ENCODE data around the gene ZFP3. TPM values are rescaled to one million over a fixed set of nuclear protein-coding genes. Genes with fewer than 3 reads are reported as not detected.

The ZFP3 gene
- total and polyA plus RNA-seq, 8 donors: 1.9 to 5.2 (median 3.2) TPM

DNA sequence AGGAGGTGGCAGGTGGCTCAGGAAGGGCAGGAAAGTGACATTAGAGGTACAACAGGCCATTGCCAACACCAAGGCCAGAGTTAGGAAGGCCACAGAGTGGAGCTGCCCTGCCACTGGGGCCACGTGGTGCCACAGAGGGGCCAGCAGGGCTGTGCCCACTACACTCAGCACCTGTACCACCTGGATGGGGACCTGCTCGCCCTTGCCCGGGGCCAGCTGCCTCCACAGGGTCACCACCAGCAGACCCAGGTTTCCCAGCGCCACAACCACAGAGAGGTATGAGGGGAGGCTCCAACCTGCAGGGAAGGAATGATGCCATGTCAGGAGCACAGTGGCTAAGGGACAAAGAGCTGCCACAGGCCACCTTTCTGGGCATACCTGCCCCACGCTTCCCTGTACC, 44.2 kb upstream of the ZFP3 start:
- Histone ChIP-seq H3K4me3 (no peak overlapping the region), H3K27ac (no peak overlapping the region), H3K4me1 (no peaks in the 10 kb centered on the region), H3K9me3 (no peaks in the 10 kb centered on the region), H3K27me3 (no peaks in the 10 kb centered on the region), H3K36me3 (no peaks in the 10 kb centered on the region)
- no peak for ATAC-seq
- FAIRE-seq: no peak
- intact Hi-C loops (cut with DNase I): no loop called here
- WGBS, 2 donors: 88 to 90% methylated on average over 5 of the region's 5 CpGs
- TF ChIP-seq, protein P1, sequence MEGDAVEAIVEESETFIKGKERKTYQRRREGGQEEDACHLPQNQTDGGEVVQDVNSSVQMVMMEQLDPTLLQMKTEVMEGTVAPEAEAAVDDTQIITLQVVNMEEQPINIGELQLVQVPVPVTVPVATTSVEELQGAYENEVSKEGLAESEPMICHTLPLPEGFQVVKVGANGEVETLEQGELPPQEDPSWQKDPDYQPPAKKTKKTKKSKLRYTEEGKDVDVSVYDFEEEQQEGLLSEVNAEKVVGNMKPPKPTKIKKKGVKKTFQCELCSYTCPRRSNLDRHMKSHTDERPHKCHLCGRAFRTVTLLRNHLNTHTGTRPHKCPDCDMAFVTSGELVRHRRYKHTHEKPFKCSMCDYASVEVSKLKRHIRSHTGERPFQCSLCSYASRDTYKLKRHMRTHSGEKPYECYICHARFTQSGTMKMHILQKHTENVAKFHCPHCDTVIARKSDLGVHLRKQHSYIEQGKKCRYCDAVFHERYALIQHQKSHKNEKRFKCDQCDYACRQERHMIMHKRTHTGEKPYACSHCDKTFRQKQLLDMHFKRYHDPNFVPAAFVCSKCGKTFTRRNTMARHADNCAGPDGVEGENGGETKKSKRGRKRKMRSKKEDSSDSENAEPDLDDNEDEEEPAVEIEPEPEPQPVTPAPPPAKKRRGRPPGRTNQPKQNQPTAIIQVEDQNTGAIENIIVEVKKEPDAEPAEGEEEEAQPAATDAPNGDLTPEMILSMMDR (IDR thresholded peaks at IDR 0.05): no peak
- DNase-seq: no peak

DNA sequence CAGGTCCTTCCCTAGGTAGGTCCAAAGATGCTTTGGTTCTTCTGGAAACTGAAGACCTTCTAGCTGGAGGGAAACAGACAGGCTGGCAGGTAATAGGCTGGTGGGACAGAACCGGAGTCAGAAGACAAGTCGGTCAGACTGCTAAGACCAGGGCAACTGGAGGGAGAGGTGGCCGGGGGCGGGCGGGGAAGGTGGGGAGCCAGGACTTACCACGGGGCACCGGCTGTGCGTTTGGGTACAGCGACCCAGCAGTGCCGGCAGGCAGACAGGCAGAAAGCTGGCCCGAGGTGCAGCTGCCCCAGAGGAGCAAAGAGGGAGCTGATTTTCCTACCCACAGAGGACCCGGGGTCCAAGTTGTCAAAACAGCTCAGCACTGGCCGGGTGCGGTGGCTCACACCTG, 43.6 kb upstream of the ZFP3 start:
- intact Hi-C loops (cut with DNase I): no loop called here
- no peaks in the 10 kb centered on the region for H3K36me3 ChIP-seq
- no peak for FAIRE-seq
- TF ChIP-seq, protein P1 (IDR thresholded peaks at IDR 0.05): no peak
- 74 to 87% methylated on average over 14 of the region's 14 CpGs for WGBS, 2 donors
- DNase-seq: peak in 1 of 6 donors; percentile 54
- H3K4me1 ChIP-seq: no peaks in the 10 kb centered on the region
- ATAC-seq: no peak
- H3K27ac ChIP-seq: no peak overlapping the region
- no peaks in the 10 kb centered on the region for H3K9me3 ChIP-seq
- H3K27me3 ChIP-seq: no peaks in the 10 kb centered on the region
- H3K4me3 ChIP-seq: no peak overlapping the region

DNA sequence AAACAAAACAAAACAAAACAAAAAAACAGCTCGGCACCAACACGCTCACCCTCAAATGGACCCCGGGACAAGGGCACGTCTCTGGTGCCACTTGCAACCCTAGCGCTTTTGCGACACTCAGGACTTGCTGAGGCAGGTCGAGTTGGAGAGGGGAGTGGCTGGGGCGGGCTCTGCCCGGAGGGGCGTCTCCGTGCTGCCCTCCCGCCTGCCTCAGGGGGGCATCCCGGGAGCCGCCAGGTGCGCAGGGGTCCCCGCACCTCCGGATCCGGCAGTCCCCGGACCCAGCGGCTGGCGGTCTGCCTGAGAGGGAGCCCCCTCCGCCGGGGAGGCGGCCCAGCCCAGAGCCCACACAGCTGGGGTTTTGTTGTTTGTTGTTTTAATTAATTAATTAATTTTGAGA, 43.0 kb upstream of the ZFP3 start, which contains the start of gene SLC52A1:
Gene SLC52A1 (minus strand): TSS at position 112 of the 400 bp plus-strand sequence. CDS start 820 bp downstream, outside the sequence.
- Histone ChIP-seq H3K9me3 (no peaks in the 10 kb centered on the region), H3K4me1 (no peaks in the 10 kb centered on the region), H3K4me3 (peak within 1 kb of the TSS in 1 of 4 donors; percentile 23), H3K27ac (no peak within 1 kb of the TSS), H3K27me3 (no peaks in the 10 kb centered on the region), H3K36me3 (no peaks in the 10 kb centered on the region)
- no peak for ATAC-seq
- DNase-seq: peak in 2 of 6 donors; percentile 24 to 53
- no peak for FAIRE-seq
- TF ChIP-seq, protein P1 (IDR thresholded peaks at IDR 0.05): no peak
- intact Hi-C loops (cut with DNase I): no loop called here
- WGBS, 2 donors: 7 to 9% methylated on average over 21 to 24 of the region's 24 CpGs

DNA sequence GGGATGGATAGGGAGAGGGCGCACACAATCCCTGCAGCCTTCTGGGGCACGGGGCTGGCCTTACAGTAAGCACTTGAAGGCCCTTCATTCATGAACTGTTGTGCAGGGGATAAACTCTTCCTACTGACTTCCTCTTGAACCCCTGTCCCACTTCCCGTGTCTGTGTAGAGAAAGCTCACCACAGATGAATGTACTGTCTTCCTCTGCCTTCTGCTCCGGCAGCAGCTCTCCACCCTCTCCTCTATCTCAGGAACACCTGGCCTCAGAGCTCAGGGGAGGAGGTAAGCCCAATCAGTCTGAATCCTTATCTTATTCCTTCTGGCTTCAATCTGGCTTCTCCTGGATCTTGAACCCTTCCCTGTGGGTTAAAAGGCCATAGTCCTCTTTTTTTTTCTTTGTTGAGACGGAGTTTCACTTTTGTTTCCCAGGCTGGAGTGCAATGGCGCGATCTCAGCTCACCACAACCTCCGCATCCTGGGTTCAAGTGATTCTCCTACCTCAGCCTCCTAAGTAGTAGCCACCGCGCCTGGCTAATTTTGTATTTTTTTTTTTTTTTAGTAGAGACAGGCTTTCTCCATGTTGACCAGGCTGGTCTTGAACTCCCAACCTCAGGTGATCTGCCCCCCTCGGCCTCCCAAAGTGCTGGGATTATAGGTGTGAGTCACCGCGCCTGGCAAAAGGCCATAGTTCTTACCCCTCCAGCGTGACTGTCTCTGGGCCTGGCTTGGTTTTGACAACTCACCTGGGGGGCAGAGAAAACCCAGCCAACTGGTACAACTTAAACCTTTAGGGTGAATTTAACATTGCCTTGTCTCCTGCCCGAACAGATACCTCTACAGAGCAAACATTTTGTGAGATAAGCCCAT, 35.9 kb upstream of the ZFP3 start:
- 76 to 80% methylated on average over 15 of the region's 15 CpGs for WGBS, 2 donors
- ATAC-seq: no peak
- H3K27me3 ChIP-seq: no peaks in the 10 kb centered on the region

More for the DNA sequence above, 35.9 kb upstream of the ZFP3 start:
- no peaks in the 10 kb centered on the region for H3K36me3 ChIP-seq
- intact Hi-C loops (cut with DNase I): no loop called here
- TF ChIP-seq, protein P1 (IDR thresholded peaks at IDR 0.05): no peak
- no peaks in the 10 kb centered on the region for H3K4me1 ChIP-seq
- FAIRE-seq (no peak), DNase-seq (no peak)
- no peaks in the 10 kb centered on the region for H3K9me3 ChIP-seq
- no peak overlapping the region for H3K4me3 ChIP-seq
- no peak overlapping the region for H3K27ac ChIP-seq

All from pancreas (tissue), 10 donors.